HG03064 (cell line): ENCODE data around the gene TXNDC11.
"Not testable (repeated sequence)": the region's sequence is repeated elsewhere in the genome, so short reads cannot be mapped to it uniquely, and the experiment has no call there.

Experiments used
- ATAC-seq: cut with Tn5 transposase; IDR thresholded peaks from one replicate; pipeline ENCODE4 v1.9.1; 2021; ENCODE audit warnings: low read depth; ENCODE audit not compliant: unreplicated experiment

TXNDC11 gene

GRCh38 chr16:11742536-11743307, at the start of gene TXNDC11:
Gene TXNDC11 (minus strand): TSS chr16:11742857. CDS start chr16:11742730, 127 bp downstream.
- ATAC-seq: peak; percentile 78

GRCh38 chr16:11791144-11791828, 48.6 kb upstream of the TXNDC11 start:
- no peak for ATAC-seq

GRCh38 chr16:11788914-11789313, 46.3 kb upstream of the TXNDC11 start:
- no peak for ATAC-seq

- ATAC-seq: not testable (repeated sequence)
Observed at GRCh38 chr16:11784980-11785599, 42.4 kb upstream of the TXNDC11 start.

- ATAC-seq: not testable (repeated sequence)
Observed at GRCh38 chr16:11784381-11784780, 41.7 kb upstream of the TXNDC11 start.

GRCh38 chr16:11784038-11784369, 41.3 kb upstream of the TXNDC11 start:
- ATAC-seq: no peak

GRCh38 chr16:11783319-11784037, 40.8 kb upstream of the TXNDC11 start:
- ATAC-seq: peak; percentile 58

GRCh38 chr16:11781773-11782172, 39.1 kb upstream of the TXNDC11 start:
- no peak for ATAC-seq

- ATAC-seq: no peak
Observed at GRCh38 chr16:11780991-11781680, 38.5 kb upstream of the TXNDC11 start.

GRCh38 chr16:11779074-11779473, 36.4 kb upstream of the TXNDC11 start:
- ATAC-seq: no peak

- no peak for ATAC-seq
Observed at GRCh38 chr16:11774065-11774626, 31.5 kb upstream of the TXNDC11 start.

GRCh38 chr16:11768849-11769248, 26.2 kb upstream of the TXNDC11 start:
- no peak for ATAC-seq

GRCh38 chr16:11762431-11762830, 19.8 kb upstream of the TXNDC11 start:
- ATAC-seq: no peak

- no peak for ATAC-seq
Observed at GRCh38 chr16:11759997-11760396, 17.3 kb upstream of the TXNDC11 start.

GRCh38 chr16:11759163-11759834, 16.6 kb upstream of the TXNDC11 start:
- ATAC-seq: no peak

GRCh38 chr16:11757671-11758545, 15.3 kb upstream of the TXNDC11 start:
- no peak for ATAC-seq

GRCh38 chr16:11756248-11756647, 13.6 kb upstream of the TXNDC11 start:
- no peak for ATAC-seq

- ATAC-seq: no peak
Observed at GRCh38 chr16:11755022-11755760, 12.5 kb upstream of the TXNDC11 start.
